MM.1S (cell line): ENCODE results near the gene ATP2B2.

Experiments used
- DNase-seq: peaks from one replicate; pipeline ENCODE4 v3.0.0-alpha.2; 2015
- H2AFZ ChIP-seq: fragments of 300-600 bp; sonication (generic); 2 replicates; pipeline ENCODE4 v1.6.0; 2016; ENCODE audit warnings: antibody characterized with exemption, low read length
- H3F3A ChIP-seq: fragments of 300-600 bp; sonication (generic); 2 replicates; pipeline ENCODE4 v1.6.1; 2016; ENCODE audit warnings: mild to moderate bottlenecking, antibody characterized with exemption, low read length, moderate library complexity, mixed read lengths; ENCODE audit not compliant: insufficient read depth
- H3K27ac ChIP-seq: fragments of 300-600 bp; sonication (generic); 2 replicates; pipeline ENCODE4 v1.5.1; 2016; ENCODE audit warnings: mild to moderate bottlenecking, low read length
- H3K27me3 ChIP-seq: fragments of 300-600 bp; sonication (generic); replicated peaks from 2 replicates; pipeline ENCODE4 v1.6.0; 2016; ENCODE audit warnings: low read length; ENCODE audit not compliant: insufficient read depth
- H3K36me3 ChIP-seq: fragments of 300-600 bp; sonication (generic); replicated peaks from 2 replicates; pipeline ENCODE4 v1.6.1; 2016; ENCODE audit warnings: mild to moderate bottlenecking, low read length, mixed read lengths; ENCODE audit not compliant: insufficient read depth
- H3K4me1 ChIP-seq: fragments of 300-600 bp; sonication (generic); 2 replicates; pipeline ENCODE4 v1.6.1; 2016; ENCODE audit warnings: low read length, mixed read lengths
- H3K4me2 ChIP-seq: fragments of 300-600 bp; sonication (generic); 2 replicates; pipeline ENCODE4 v1.6.0; 2016; ENCODE audit warnings: low read depth, low read length
- H3K4me3 ChIP-seq: fragments of 300-600 bp; sonication (generic); 2 replicates; pipeline ENCODE4 v1.5.1; 2016; ENCODE audit warnings: low read length, mixed read lengths
- H3K79me2 ChIP-seq: fragments of 300-600 bp; sonication (generic); 2 replicates; pipeline ENCODE4 v1.6.1; 2016; ENCODE audit warnings: mixed run types, low read length, mixed read lengths
- H3K9ac ChIP-seq: fragments of 300-600 bp; sonication (generic); 2 replicates; pipeline ENCODE4 v1.6.1; 2016; ENCODE audit warnings: low read length, mixed read lengths
- H3K9me2 ChIP-seq: fragments of 300-600 bp; sonication (generic); replicated peaks from 2 replicates; pipeline ENCODE4 v1.6.1; 2016; ENCODE audit warnings: mild to moderate bottlenecking, low read length, mixed read lengths; ENCODE audit not compliant: insufficient read depth
- H3K9me3 ChIP-seq: fragments of 300-600 bp; sonication (generic); replicated peaks from 2 replicates; pipeline ENCODE4 v1.6.1; 2016; ENCODE audit warnings: mild to moderate bottlenecking, low read length, mixed read lengths; ENCODE audit not compliant: insufficient read depth
- H4K20me1 ChIP-seq: fragments of 300-600 bp; sonication (generic); 2 replicates; pipeline ENCODE4 v1.6.1; 2016; ENCODE audit warnings: mild to moderate bottlenecking, low read length, moderate library complexity, mixed read lengths; ENCODE audit not compliant: insufficient read depth
- EZH2 ChIP-seq: fragments of 300-600 bp; sonication (generic); optimal IDR thresholded peaks from 2 replicates; pipeline ENCODE3; 2017; ENCODE audit warnings: low read depth, mild to moderate bottlenecking, antibody characterized with exemption, low read length, mixed read lengths
- EZH2phosphoT487 ChIP-seq: fragments of 300-600 bp; sonication (generic); IDR thresholded peaks from 2 replicates; pipeline ENCODE4 v1.6.1; 2018; ENCODE audit warnings: antibody characterized with exemption, low read length
- TF ChIP-seq, protein P1 (sequence below): fragments of 300-600 bp; sonication (generic); IDR thresholded peaks from 2 replicates; pipeline ENCODE4 v1.5.1; 2016; ENCODE audit warnings: antibody characterized with exemption, low read length, mixed read lengths

ATP2B2 gene

DNA sequence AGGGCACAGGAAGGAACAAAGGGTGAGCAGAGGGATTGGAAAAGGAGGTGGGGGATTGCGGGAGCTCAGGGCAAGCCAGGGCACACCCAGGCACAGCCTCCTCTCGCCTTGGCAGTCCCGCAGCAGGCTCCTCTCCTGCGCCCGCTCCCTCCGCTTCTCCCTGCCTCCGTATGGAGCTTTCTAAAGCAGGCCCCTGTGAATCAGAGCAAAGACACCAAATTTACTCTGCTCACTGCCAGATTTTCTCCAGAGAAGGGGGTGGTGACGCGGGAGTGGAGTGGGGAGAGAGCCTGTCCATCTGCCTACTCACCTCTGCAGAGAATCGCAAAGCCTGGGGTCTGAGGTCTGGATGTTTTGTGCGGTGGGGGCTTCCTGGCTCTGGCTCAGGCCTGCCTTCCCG, 20.0 kb downstream of the ATP2B2 start:
- no peaks in the 10 kb centered on the region for H3K4me1 ChIP-seq
- H3K4me2 ChIP-seq = no peak overlapping the region
- no peak overlapping the region for H3K4me3 ChIP-seq
- no peaks in the 10 kb centered on the region for H3F3A ChIP-seq
- TF ChIP-seq EZH2phosphoT487 = no peak
- no peak for TF ChIP-seq EZH2
- TF ChIP-seq, protein P1, sequence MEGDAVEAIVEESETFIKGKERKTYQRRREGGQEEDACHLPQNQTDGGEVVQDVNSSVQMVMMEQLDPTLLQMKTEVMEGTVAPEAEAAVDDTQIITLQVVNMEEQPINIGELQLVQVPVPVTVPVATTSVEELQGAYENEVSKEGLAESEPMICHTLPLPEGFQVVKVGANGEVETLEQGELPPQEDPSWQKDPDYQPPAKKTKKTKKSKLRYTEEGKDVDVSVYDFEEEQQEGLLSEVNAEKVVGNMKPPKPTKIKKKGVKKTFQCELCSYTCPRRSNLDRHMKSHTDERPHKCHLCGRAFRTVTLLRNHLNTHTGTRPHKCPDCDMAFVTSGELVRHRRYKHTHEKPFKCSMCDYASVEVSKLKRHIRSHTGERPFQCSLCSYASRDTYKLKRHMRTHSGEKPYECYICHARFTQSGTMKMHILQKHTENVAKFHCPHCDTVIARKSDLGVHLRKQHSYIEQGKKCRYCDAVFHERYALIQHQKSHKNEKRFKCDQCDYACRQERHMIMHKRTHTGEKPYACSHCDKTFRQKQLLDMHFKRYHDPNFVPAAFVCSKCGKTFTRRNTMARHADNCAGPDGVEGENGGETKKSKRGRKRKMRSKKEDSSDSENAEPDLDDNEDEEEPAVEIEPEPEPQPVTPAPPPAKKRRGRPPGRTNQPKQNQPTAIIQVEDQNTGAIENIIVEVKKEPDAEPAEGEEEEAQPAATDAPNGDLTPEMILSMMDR = no peak
- no peak overlapping the region for H2AFZ ChIP-seq
- H3K79me2 ChIP-seq = no peaks in the 10 kb centered on the region
- no peak overlapping the region for H3K9ac ChIP-seq
- peaks cover 26% of the 10 kb centered on the region; the same call in 1 of the 2 replicates for H3K27me3 ChIP-seq
- no peaks in the 10 kb centered on the region for H3K9me3 ChIP-seq
- DNase-seq = no peak
- no peak overlapping the region for H3K27ac ChIP-seq
- H3K9me2 ChIP-seq = no peaks in the 10 kb centered on the region
- H4K20me1 ChIP-seq = no peaks in the 10 kb centered on the region
- no peaks in the 10 kb centered on the region for H3K36me3 ChIP-seq

DNA sequence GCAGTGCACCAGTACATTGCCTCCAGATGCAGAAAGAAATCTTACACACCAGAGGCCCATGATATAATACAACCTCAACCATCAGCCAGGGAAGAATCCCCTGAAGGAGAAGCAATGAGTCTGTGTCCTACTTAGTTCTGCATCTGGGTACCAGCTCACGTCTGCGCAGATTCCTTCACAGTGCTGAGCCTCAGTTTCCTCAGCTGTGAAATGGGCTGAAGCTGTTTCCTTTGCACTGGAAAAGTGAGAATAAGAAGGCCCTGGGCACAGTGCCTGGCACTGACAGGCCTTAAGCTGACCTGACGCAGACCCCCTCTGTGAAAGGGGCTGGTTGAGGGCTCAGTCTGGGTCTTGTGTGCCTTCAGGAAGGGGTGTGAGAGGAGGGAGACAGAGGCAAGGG, 20.7 kb downstream of the ATP2B2 start:
- no peaks in the 10 kb centered on the region for H3K9me3 ChIP-seq
- no peaks in the 10 kb centered on the region for H3F3A ChIP-seq
- no peak overlapping the region for H3K4me2 ChIP-seq
- TF ChIP-seq, protein P1 = no peak
- TF ChIP-seq EZH2 (no peak), EZH2phosphoT487 (no peak)
- H3K27me3 ChIP-seq = peaks cover 26% of the 10 kb centered on the region; the same call in 1 of the 2 replicates
- DNase-seq = no peak
- H3K36me3 ChIP-seq = no peaks in the 10 kb centered on the region
- H3K9ac ChIP-seq = no peak overlapping the region
- no peaks in the 10 kb centered on the region for H3K9me2 ChIP-seq
- no peaks in the 10 kb centered on the region for H4K20me1 ChIP-seq
- H3K4me3 ChIP-seq = no peak overlapping the region
- no peaks in the 10 kb centered on the region for H3K79me2 ChIP-seq
- H3K27ac ChIP-seq = no peak overlapping the region
- H3K4me1 ChIP-seq = no peaks in the 10 kb centered on the region
- no peak overlapping the region for H2AFZ ChIP-seq

DNA sequence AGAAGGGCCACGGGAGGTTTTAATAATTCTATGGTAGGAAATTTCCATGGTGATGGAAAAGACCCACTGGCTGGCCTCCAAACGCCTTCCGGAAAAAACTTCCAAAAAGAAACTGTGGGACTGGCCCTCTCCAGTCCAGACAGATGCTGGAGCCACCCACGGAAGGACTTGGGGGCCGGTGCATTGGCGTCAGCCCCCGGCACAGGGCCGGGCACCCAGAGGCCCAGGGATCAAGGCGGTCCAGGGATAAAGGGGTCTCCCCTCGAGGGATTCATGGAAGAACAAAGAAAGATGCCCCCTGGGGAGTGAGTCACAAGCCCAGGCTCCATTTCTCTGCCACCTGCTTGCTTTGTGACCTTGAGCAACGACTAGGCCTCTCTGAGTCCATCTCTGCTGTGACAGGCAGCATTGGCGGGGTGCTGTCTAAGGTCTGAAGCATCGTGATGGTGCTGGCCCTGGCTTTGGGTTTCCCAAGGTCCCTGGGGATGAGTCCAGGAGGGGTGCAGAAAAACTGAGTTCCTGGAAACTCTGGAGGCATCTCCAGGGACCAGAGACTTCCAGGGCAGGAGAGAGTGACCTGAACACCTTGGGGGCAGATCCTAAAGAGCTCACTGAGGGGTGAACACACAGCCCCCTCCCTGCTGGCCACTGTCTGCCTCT, 21.6 kb downstream of the ATP2B2 start:
- H3K27me3 ChIP-seq = peaks cover 26% of the 10 kb centered on the region; the same call in 1 of the 2 replicates
- H2AFZ ChIP-seq = no peak overlapping the region
- DNase-seq = no peak
- H3K9me3 ChIP-seq = no peaks in the 10 kb centered on the region
- H3K79me2 ChIP-seq = no peaks in the 10 kb centered on the region
- no peak overlapping the region for H3K4me2 ChIP-seq
- no peaks in the 10 kb centered on the region for H3K9me2 ChIP-seq
- TF ChIP-seq EZH2 = no peak
- no peak for TF ChIP-seq EZH2phosphoT487
- TF ChIP-seq, protein P1 = no peak
- H3K36me3 ChIP-seq = no peaks in the 10 kb centered on the region
- H3K4me3 ChIP-seq = no peak overlapping the region
- H3K9ac ChIP-seq = no peak overlapping the region
- no peaks in the 10 kb centered on the region for H4K20me1 ChIP-seq
- H3F3A ChIP-seq = no peaks in the 10 kb centered on the region
- H3K27ac ChIP-seq = no peak overlapping the region
- H3K4me1 ChIP-seq = no peaks in the 10 kb centered on the region
